Liver (tissue), 9 donors: ENCODE measurements around the gene FAM170B. TPM values are rescaled to one million over a fixed set of nuclear protein-coding genes. Genes with fewer than 3 reads are reported as not detected.

Experiments used
- DNase-seq: peaks from one replicate; pipeline ENCODE4 v3.0.0-alpha.2; 2017; ENCODE audit warnings: low spot score
- H3K27ac ChIP-seq, 2 donors: one replicate each; pipeline ENCODE4 v1.7.0; 2013; ENCODE audit warnings: inconsistent platforms in 2 of 2, low read length in 2 of 2, control low read depth in 1 of 2, low read depth in 1 of 2, mild to moderate bottlenecking in 1 of 2
- H3K27me3 ChIP-seq, 4 donors: one replicate each; pipeline versions ENCODE4 v1.6.1 to v1.7.0; 2013; ENCODE audit warnings: low read length in 3 of 4, inconsistent platforms in 1 of 4, mild to moderate bottlenecking in 1 of 4, moderate library complexity in 1 of 4; ENCODE audit not compliant: control insufficient read depth in 4 of 4, insufficient read depth in 4 of 4
- H3K36me3 ChIP-seq, 4 donors: one replicate each; pipeline versions ENCODE4 v1.6.1 to v1.7.0; 2013; ENCODE audit warnings: low read length in 3 of 4, mild to moderate bottlenecking in 3 of 4, low read depth in 1 of 4, moderate library complexity in 1 of 4; ENCODE audit not compliant: control insufficient read depth in 4 of 4, insufficient read depth in 3 of 4
- H3K4me1 ChIP-seq, 4 donors: one replicate each; pipeline versions ENCODE4 v1.6.1 to v1.7.0; 2013; ENCODE audit warnings: low read length in 3 of 4, mild to moderate bottlenecking in 3 of 4, moderate library complexity in 1 of 4; ENCODE audit not compliant: control insufficient read depth in 4 of 4, insufficient read depth in 4 of 4
- H3K4me3 ChIP-seq, 3 donors: one replicate each; pipeline versions ENCODE4 v1.6.1 to v1.7.0; 2013; ENCODE audit warnings: low read length in 3 of 3, control low read depth in 1 of 3, low read depth in 1 of 3, mild to moderate bottlenecking in 1 of 3
- H3K9ac ChIP-seq, 2 donors: one replicate each; pipeline ENCODE4 v1.7.0; 2013; ENCODE audit warnings: low read length in 2 of 2, mild to moderate bottlenecking in 2 of 2, moderate library complexity in 2 of 2, control low read depth in 1 of 2, low read depth in 1 of 2
- H3K9me3 ChIP-seq, 4 donors: one replicate each; pipeline versions ENCODE4 v1.6.1 to v1.7.0; 2013; ENCODE audit warnings: low read length in 3 of 4; ENCODE audit not compliant: control insufficient read depth in 4 of 4
- EGR1 ChIP-seq, 2 donors: IDR thresholded peaks; 2 replicates each; pipeline ENCODE4 v1.6.1; 2016 to 2018; ENCODE audit warnings: antibody characterized with exemption in 2 of 2, low read depth in 2 of 2
- FOXA1 ChIP-seq: IDR thresholded peaks from 2 replicates; pipeline ENCODE4 v1.6.1; 2016; ENCODE audit warnings: antibody characterized with exemption
- FOXA2 ChIP-seq: IDR thresholded peaks from 2 replicates; pipeline ENCODE4 v1.6.1; 2016; ENCODE audit warnings: antibody characterized with exemption
- GABPA ChIP-seq, 2 donors: IDR thresholded peaks in 1 of 2; conservative IDR thresholded peaks in 1 of 2; 2 replicates each; pipeline ENCODE4 v1.6.1; 2016; ENCODE audit warnings: antibody characterized with exemption in 2 of 2, mild to moderate bottlenecking in 1 of 2, moderate library complexity in 1 of 2
- HNF4A ChIP-seq, 2 donors: conservative IDR thresholded peaks; 2 replicates each; pipeline ENCODE4 v1.6.1; 2016; ENCODE audit warnings: antibody characterized with exemption in 2 of 2, mild to moderate bottlenecking in 2 of 2
- HNF4G ChIP-seq: IDR thresholded peaks from 2 replicates; pipeline ENCODE4 v1.6.1; 2016; ENCODE audit warnings: antibody characterized with exemption
- JUND ChIP-seq, 2 donors: IDR thresholded peaks; 2 replicates each; pipeline ENCODE4 v1.6.1; 2016; ENCODE audit warnings: antibody characterized with exemption in 2 of 2
- NR2F2 ChIP-seq: IDR thresholded peaks from 2 replicates; pipeline ENCODE4 v1.6.1; 2016; ENCODE audit warnings: antibody characterized with exemption
- RAD21 ChIP-seq, 2 donors: IDR thresholded peaks; 2 replicates each; pipeline ENCODE4 v1.6.1; 2016; ENCODE audit warnings: antibody characterized with exemption in 2 of 2, mild to moderate bottlenecking in 2 of 2
- RXRA ChIP-seq, 2 donors: IDR thresholded peaks; 2 replicates each; pipeline ENCODE4 v1.6.1; 2017 to 2018; ENCODE audit warnings: antibody characterized with exemption in 2 of 2, mild to moderate bottlenecking in 1 of 2
- SP1 ChIP-seq: IDR thresholded peaks from 2 replicates; pipeline ENCODE4 v1.6.1; 2018; ENCODE audit warnings: antibody characterized with exemption, mild to moderate bottlenecking
- TAF1 ChIP-seq: conservative IDR thresholded peaks from 2 replicates; pipeline ENCODE4 v1.6.1; 2016; ENCODE audit warnings: antibody characterized with exemption, mild to moderate bottlenecking
- YY1 ChIP-seq: IDR thresholded peaks from 2 replicates; pipeline ENCODE4 v1.6.1; 2016; ENCODE audit warnings: antibody characterized with exemption, mild to moderate bottlenecking
- WGBS: extraction: QIAGEN DNeasy Blood & Tissue Kit; methylation state at CpG from one replicate; pipeline ENCODE4 v1.1.7; 2013; 5-methylcytosine and 5-hydroxymethylcytosine counted together
- polyA plus RNA-seq, 2 donors: library from polyadenylated mRNA; stranded (reverse) in 1 of 2; unstranded in 1 of 2; fragments of 200-250 nt in 1 of 2; fragments of >200 nt in 1 of 2; fragmentation: Nextera tagmentation in 1 of 2; extraction: Ambion mirVana in 1 of 2; gene quantifications; one replicate each; pipeline versions ENCODE4 v1.2.1 to v1.2.3, GENCODE V29; 2013 to 2015
- total RNA-seq, 2 donors: library from RNA; depleted of rRNA; stranded (reverse); fragments of >200 nt; gene quantifications; one replicate each; pipeline ENCODE4 v1.2.3, GENCODE V29; 2014
- TF ChIP-seq, protein P1 (sequence below): IDR thresholded peaks from 2 replicates; pipeline ENCODE4 v1.6.1; 2016; ENCODE audit warnings: antibody characterized with exemption, mild to moderate bottlenecking
- TF ChIP-seq, protein P2 (sequence below): IDR thresholded peaks from 2 replicates; pipeline ENCODE4 v1.6.1; 2016; ENCODE audit warnings: antibody characterized with exemption
- TF ChIP-seq, protein P3 (sequence below): IDR thresholded peaks from 2 replicates; pipeline ENCODE4 v1.6.1; 2016; ENCODE audit warnings: antibody characterized with exemption
- TF ChIP-seq, protein P4 (sequence below): fragments of 150-350 bp; IDR thresholded peaks from 2 replicates; pipeline ENCODE4 v1.5.1; 2017; ENCODE audit warnings: improper control_type of control experiment, low read depth, low read length; ENCODE audit not compliant: missing input control
- TF ChIP-seq, protein P5 (sequence below): IDR thresholded peaks from 2 replicates; pipeline ENCODE4 v1.6.1; 2016; ENCODE audit warnings: antibody characterized with exemption
- donor health status: healthy.
- donor health status: healthy.
- donor health status: healthy.
- donor health status: healthy.
- donor health status: healthy.

Gene FAM170B
- total and polyA plus RNA-seq, 4 donors, result not detected

DNA sequence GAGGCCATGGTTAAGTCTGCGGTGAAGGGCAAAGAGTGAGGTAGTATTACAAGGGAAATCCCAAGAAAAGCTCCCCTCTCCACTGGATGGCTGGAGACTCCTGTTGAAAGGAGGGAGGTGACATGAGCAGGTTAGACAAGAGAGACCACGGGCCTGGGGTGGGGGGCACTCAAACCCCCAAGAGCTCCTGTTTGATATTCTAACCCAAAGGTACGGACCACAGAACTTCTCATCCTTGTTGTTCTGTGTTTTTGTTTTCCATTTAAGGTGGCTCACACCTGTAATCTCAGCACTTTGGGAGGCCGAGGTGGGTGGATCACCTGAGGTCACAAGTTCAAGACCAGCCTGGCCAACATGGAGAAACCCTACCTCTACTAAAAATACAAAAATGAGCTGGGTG is 30.1 kb downstream of the FAM170B start:
- Histone ChIP-seq H3K4me3 (no peak overlapping the region), H3K36me3 (no peaks in the 10 kb centered on the region), H3K4me1 (peaks cover 8 to 17% (median 12%) of the 10 kb centered on the region in 4 donors), H3K9me3 (no peaks in the 10 kb centered on the region), H3K27ac (no peak overlapping the region), H3K9ac (no peak overlapping the region), H3K27me3 (no peaks in the 10 kb centered on the region)
- 92% methylated on average over 4 of the region's 4 CpGs for WGBS
- no peak for DNase-seq
- TF ChIP-seq EGR1 (IDR thresholded peaks at IDR 0.05; ENCODE audit: low read depth in 2 of 2), result no peak
- no peak for TF ChIP-seq FOXA1
- no peak for TF ChIP-seq FOXA2
- no peak for TF ChIP-seq HNF4A (conservative IDR thresholded peaks at IDR 0.05)
- TF ChIP-seq JUND (IDR thresholded peaks at IDR 0.05), result no peak
- TF ChIP-seq SP1, result no peak
- TF ChIP-seq, protein P1, sequence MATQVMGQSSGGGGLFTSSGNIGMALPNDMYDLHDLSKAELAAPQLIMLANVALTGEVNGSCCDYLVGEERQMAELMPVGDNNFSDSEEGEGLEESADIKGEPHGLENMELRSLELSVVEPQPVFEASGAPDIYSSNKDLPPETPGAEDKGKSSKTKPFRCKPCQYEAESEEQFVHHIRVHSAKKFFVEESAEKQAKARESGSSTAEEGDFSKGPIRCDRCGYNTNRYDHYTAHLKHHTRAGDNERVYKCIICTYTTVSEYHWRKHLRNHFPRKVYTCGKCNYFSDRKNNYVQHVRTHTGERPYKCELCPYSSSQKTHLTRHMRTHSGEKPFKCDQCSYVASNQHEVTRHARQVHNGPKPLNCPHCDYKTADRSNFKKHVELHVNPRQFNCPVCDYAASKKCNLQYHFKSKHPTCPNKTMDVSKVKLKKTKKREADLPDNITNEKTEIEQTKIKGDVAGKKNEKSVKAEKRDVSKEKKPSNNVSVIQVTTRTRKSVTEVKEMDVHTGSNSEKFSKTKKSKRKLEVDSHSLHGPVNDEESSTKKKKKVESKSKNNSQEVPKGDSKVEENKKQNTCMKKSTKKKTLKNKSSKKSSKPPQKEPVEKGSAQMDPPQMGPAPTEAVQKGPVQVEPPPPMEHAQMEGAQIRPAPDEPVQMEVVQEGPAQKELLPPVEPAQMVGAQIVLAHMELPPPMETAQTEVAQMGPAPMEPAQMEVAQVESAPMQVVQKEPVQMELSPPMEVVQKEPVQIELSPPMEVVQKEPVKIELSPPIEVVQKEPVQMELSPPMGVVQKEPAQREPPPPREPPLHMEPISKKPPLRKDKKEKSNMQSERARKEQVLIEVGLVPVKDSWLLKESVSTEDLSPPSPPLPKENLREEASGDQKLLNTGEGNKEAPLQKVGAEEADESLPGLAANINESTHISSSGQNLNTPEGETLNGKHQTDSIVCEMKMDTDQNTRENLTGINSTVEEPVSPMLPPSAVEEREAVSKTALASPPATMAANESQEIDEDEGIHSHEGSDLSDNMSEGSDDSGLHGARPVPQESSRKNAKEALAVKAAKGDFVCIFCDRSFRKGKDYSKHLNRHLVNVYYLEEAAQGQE, result no peak
- no peak for TF ChIP-seq TAF1
- TF ChIP-seq HNF4G, result no peak
- no peak for TF ChIP-seq RXRA (IDR thresholded peaks at IDR 0.05)
- TF ChIP-seq, protein P2, sequence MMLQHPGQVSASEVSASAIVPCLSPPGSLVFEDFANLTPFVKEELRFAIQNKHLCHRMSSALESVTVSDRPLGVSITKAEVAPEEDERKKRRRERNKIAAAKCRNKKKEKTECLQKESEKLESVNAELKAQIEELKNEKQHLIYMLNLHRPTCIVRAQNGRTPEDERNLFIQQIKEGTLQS, result no peak
- no peak for TF ChIP-seq YY1
- TF ChIP-seq, protein P3, sequence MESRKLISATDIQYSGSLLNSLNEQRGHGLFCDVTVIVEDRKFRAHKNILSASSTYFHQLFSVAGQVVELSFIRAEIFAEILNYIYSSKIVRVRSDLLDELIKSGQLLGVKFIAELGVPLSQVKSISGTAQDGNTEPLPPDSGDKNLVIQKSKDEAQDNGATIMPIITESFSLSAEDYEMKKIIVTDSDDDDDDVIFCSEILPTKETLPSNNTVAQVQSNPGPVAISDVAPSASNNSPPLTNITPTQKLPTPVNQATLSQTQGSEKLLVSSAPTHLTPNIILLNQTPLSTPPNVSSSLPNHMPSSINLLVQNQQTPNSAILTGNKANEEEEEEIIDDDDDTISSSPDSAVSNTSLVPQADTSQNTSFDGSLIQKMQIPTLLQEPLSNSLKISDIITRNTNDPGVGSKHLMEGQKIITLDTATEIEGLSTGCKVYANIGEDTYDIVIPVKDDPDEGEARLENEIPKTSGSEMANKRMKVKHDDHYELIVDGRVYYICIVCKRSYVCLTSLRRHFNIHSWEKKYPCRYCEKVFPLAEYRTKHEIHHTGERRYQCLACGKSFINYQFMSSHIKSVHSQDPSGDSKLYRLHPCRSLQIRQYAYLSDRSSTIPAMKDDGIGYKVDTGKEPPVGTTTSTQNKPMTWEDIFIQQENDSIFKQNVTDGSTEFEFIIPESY, result no peak
- no peak for TF ChIP-seq GABPA (IDR thresholded peaks at IDR 0.05 in 1 of 2, conservative IDR thresholded peaks at IDR 0.05 in 1 of 2)
- no peak for TF ChIP-seq RAD21 (IDR thresholded peaks at IDR 0.05)
- no peak for TF ChIP-seq NR2F2
- TF ChIP-seq, protein P4, sequence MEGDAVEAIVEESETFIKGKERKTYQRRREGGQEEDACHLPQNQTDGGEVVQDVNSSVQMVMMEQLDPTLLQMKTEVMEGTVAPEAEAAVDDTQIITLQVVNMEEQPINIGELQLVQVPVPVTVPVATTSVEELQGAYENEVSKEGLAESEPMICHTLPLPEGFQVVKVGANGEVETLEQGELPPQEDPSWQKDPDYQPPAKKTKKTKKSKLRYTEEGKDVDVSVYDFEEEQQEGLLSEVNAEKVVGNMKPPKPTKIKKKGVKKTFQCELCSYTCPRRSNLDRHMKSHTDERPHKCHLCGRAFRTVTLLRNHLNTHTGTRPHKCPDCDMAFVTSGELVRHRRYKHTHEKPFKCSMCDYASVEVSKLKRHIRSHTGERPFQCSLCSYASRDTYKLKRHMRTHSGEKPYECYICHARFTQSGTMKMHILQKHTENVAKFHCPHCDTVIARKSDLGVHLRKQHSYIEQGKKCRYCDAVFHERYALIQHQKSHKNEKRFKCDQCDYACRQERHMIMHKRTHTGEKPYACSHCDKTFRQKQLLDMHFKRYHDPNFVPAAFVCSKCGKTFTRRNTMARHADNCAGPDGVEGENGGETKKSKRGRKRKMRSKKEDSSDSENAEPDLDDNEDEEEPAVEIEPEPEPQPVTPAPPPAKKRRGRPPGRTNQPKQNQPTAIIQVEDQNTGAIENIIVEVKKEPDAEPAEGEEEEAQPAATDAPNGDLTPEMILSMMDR, result no peak
- TF ChIP-seq, protein P5, sequence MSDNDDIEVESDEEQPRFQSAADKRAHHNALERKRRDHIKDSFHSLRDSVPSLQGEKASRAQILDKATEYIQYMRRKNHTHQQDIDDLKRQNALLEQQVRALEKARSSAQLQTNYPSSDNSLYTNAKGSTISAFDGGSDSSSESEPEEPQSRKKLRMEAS, result no peak
